ENCODE measurements around the gene PITX3.

DNA sequence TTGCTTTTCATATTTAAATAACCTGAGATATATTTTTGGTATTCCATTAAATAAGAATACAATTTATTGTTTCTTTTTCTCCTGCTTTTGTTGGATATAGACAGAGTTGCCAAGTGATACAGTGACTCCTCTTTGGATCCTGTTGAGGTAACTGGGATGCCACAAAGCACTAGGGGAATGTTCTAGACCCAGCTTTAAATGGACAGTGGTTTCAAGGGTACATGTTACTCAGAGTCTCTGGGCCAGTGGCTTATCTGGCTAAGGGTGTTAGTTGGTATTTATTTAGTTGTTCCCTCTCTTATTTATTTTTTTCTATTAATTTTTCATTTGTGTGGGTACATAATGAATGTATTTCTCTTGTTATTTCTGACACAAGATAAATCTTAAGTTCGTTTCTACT, 13.1 kb upstream of the PITX3 start:
- TF ChIP-seq, protein P1, sequence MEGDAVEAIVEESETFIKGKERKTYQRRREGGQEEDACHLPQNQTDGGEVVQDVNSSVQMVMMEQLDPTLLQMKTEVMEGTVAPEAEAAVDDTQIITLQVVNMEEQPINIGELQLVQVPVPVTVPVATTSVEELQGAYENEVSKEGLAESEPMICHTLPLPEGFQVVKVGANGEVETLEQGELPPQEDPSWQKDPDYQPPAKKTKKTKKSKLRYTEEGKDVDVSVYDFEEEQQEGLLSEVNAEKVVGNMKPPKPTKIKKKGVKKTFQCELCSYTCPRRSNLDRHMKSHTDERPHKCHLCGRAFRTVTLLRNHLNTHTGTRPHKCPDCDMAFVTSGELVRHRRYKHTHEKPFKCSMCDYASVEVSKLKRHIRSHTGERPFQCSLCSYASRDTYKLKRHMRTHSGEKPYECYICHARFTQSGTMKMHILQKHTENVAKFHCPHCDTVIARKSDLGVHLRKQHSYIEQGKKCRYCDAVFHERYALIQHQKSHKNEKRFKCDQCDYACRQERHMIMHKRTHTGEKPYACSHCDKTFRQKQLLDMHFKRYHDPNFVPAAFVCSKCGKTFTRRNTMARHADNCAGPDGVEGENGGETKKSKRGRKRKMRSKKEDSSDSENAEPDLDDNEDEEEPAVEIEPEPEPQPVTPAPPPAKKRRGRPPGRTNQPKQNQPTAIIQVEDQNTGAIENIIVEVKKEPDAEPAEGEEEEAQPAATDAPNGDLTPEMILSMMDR (IDR thresholded peaks at IDR 0.05 in 8 of 11, conservative IDR thresholded peaks at IDR 0.05 in 3 of 11), result no peak
- no peak for TF ChIP-seq POLR2A (IDR thresholded peaks at IDR 0.05)
- TF ChIP-seq POLR2AphosphoS5 (IDR thresholded peaks at IDR 0.05), result no peak
